ENCODE measurements around the gene NEDD4.
A peak's percentile ranks its signal among the peaks of the same experiment; 100 is the strongest.

The NEDD4 gene

GRCh38 chr15:55992769-55993110 is 672 bp downstream of the NEDD4 start:
- TF ChIP-seq Cebpa-rat (IDR thresholded peaks at IDR 0.05), result no peak
- H4K20me1 ChIP-seq, result peaks cover 0 to 21% (median 0%) of the 10 kb centered on the region in 11 experiments; a peak in 6 of 22 replicates
- H3K9ac ChIP-seq, result peak overlapping the region; percentile 84 to 90 (median 86)
- peaks cover 22 to 34% (median 28%) of the 10 kb centered on the region in 10 experiments for H3K4me1 ChIP-seq
- peak overlapping the region; percentile 74 to 92 (median 82) for H3K4me2 ChIP-seq
- H3K27me3 ChIP-seq, result no peaks in the 10 kb centered on the region
- peaks cover 0 to 9% (median 0%) of the 10 kb centered on the region in 11 experiments; a peak in 1 of 22 replicates for H3K36me3 ChIP-seq
- no peaks in the 10 kb centered on the region for H3K9me3 ChIP-seq (replicated peaks in 1 of 11)
- peak overlapping the region; percentile 67 to 89 (median 85) for H3K27ac ChIP-seq
- H3K4me3 ChIP-seq, result peak overlapping the region; percentile 74 to 97 (median 85)

- peak overlapping the region in 9 of 11 experiments; percentile 82 to 89 (median 85); a peak in 16 of 22 replicates for H3K27ac ChIP-seq
- H3K36me3 ChIP-seq, result peaks cover 0 to 9% (median 0%) of the 10 kb centered on the region in 11 experiments; a peak in 1 of 22 replicates
- H3K4me3 ChIP-seq, result peak overlapping the region; percentile 74 to 97 (median 85)
- H4K20me1 ChIP-seq, result peaks cover 0 to 21% (median 0%) of the 10 kb centered on the region in 11 experiments; a peak in 6 of 22 replicates
- H3K27me3 ChIP-seq, result no peaks in the 10 kb centered on the region
- H3K4me1 ChIP-seq, result peaks cover 22 to 34% (median 28%) of the 10 kb centered on the region in 10 experiments
- no peaks in the 10 kb centered on the region for H3K9me3 ChIP-seq (replicated peaks in 1 of 11)
- H3K4me2 ChIP-seq, result peak overlapping the region; percentile 74 to 92 (median 82)
- peak overlapping the region; percentile 84 to 90 (median 86) for H3K9ac ChIP-seq
- no peak for TF ChIP-seq Cebpa-rat (IDR thresholded peaks at IDR 0.05)
Observed at GRCh38 chr15:55991802-55992768, 1.3 kb downstream of the NEDD4 start.

- H3K4me2 ChIP-seq, result peak overlapping the region; percentile 74 to 92 (median 82); a peak in 17 of 22 replicates
Observed at GRCh38 chr15:55990998-55991397, 2.4 kb downstream of the NEDD4 start.

GRCh38 chr15:55990516-55990915 is 2.9 kb downstream of the NEDD4 start:
- peak overlapping the region in 4 of 11 experiments; percentile 76 to 88 (median 84); a peak in 2 of 22 replicates for H3K4me2 ChIP-seq
- no peak for TF ChIP-seq Cebpa-rat (IDR thresholded peaks at IDR 0.05)
- H3K36me3 ChIP-seq, result peaks cover 0 to 18% (median 0%) of the 10 kb centered on the region in 11 experiments; a peak in 2 of 22 replicates
- no peak overlapping the region for H3K4me3 ChIP-seq
- peaks cover 0 to 21% (median 0%) of the 10 kb centered on the region in 11 experiments; a peak in 6 of 22 replicates for H4K20me1 ChIP-seq
- peaks cover 0 to 7% (median 0%) of the 10 kb centered on the region in 11 experiments; a peak in 4 of 22 replicates for H3K9me3 ChIP-seq (replicated peaks in 1 of 11)
- H3K27ac ChIP-seq, result no peak overlapping the region
- no peaks in the 10 kb centered on the region for H3K27me3 ChIP-seq
- H3K9ac ChIP-seq, result no peak overlapping the region
- peaks cover 22 to 34% (median 28%) of the 10 kb centered on the region in 10 experiments for H3K4me1 ChIP-seq

More at GRCh38 chr15:55990998-55991397, 2.4 kb downstream of the NEDD4 start:
- no peaks in the 10 kb centered on the region for H3K27me3 ChIP-seq
- H3K4me3 ChIP-seq, result no peak overlapping the region
- no peak for TF ChIP-seq Cebpa-rat (IDR thresholded peaks at IDR 0.05)
- H3K9me3 ChIP-seq (replicated peaks in 1 of 11), result peaks cover 0 to 7% (median 0%) of the 10 kb centered on the region in 11 experiments; a peak in 4 of 22 replicates
- H3K27ac ChIP-seq, result no peak overlapping the region
- H3K4me1 ChIP-seq, result peaks cover 22 to 34% (median 28%) of the 10 kb centered on the region in 10 experiments
- H3K9ac ChIP-seq, result no peak overlapping the region
- H3K36me3 ChIP-seq, result peaks cover 0 to 14% (median 0%) of the 10 kb centered on the region in 11 experiments; a peak in 2 of 22 replicates
- H4K20me1 ChIP-seq, result peaks cover 0 to 21% (median 0%) of the 10 kb centered on the region in 11 experiments; a peak in 6 of 22 replicates

GRCh38 chr15:55989383-55989782 is 4.0 kb downstream of the NEDD4 start:
- TF ChIP-seq Cebpa-rat (IDR thresholded peaks at IDR 0.05), result no peak
- H3K9me3 ChIP-seq (replicated peaks in 1 of 11), result peaks cover 0 to 7% (median 0%) of the 10 kb centered on the region in 11 experiments; a peak in 4 of 22 replicates
- H3K27ac ChIP-seq, result no peak overlapping the region
- H3K36me3 ChIP-seq, result peaks cover 0 to 18% (median 5%) of the 10 kb centered on the region in 11 experiments; a peak in 4 of 22 replicates
- H3K4me1 ChIP-seq, result peaks cover 18 to 29% (median 23%) of the 10 kb centered on the region in 10 experiments
- no peaks in the 10 kb centered on the region for H3K27me3 ChIP-seq
- H4K20me1 ChIP-seq, result peaks cover 0 to 21% (median 0%) of the 10 kb centered on the region in 11 experiments; a peak in 6 of 22 replicates
- no peak overlapping the region for H3K4me3 ChIP-seq
- no peak overlapping the region for H3K9ac ChIP-seq
- no peak overlapping the region for H3K4me2 ChIP-seq

GRCh38 chr15:55981582-55982249 is 11.7 kb downstream of the NEDD4 start:
- Histone ChIP-seq H3K27me3 (no peaks in the 10 kb centered on the region), H3K4me1 (no peaks in the 10 kb centered on the region)
- TF ChIP-seq Cebpa-rat (IDR thresholded peaks at IDR 0.05), result no peak

GRCh38 chr15:55980511-55980910 is 12.9 kb downstream of the NEDD4 start:
- peaks cover 0 to 11% (median 6%) of the 10 kb centered on the region in 11 experiments; a peak in 6 of 22 replicates for H3K9me3 ChIP-seq (replicated peaks in 1 of 11)
- no peak overlapping the region for H3K9ac ChIP-seq
- peaks cover 0 to 11% (median 0%) of the 10 kb centered on the region in 11 experiments; a peak in 1 of 22 replicates for H4K20me1 ChIP-seq
- peaks cover 0 to 6% (median 0%) of the 10 kb centered on the region in 11 experiments; a peak in 4 of 22 replicates for H3K36me3 ChIP-seq
- H3K27ac ChIP-seq, result no peak overlapping the region
- no peak overlapping the region for H3K4me3 ChIP-seq
- TF ChIP-seq Cebpa-rat (IDR thresholded peaks at IDR 0.05), result no peak
- no peak overlapping the region for H3K4me2 ChIP-seq
- no peaks in the 10 kb centered on the region for H3K4me1 ChIP-seq
- no peaks in the 10 kb centered on the region for H3K27me3 ChIP-seq

More at GRCh38 chr15:55981582-55982249, 11.7 kb downstream of the NEDD4 start:
- Histone ChIP-seq H3K4me2 (no peak overlapping the region), H3K27ac (no peak overlapping the region), H3K9me3 (replicated peaks in 1 of 11) (peaks cover 0 to 11% (median 8%) of the 10 kb centered on the region in 11 experiments; a peak in 7 of 22 replicates), H4K20me1 (peaks cover 0 to 5% (median 0%) of the 10 kb centered on the region in 11 experiments; a peak in 1 of 22 replicates), H3K4me3 (no peak overlapping the region), H3K36me3 (peaks cover 0 to 11% (median 3%) of the 10 kb centered on the region in 11 experiments; a peak in 4 of 22 replicates), H3K9ac (no peak overlapping the region)

GRCh38 chr15:55977231-55977630 is 16.2 kb downstream of the NEDD4 start:
- no peaks in the 10 kb centered on the region for H3K27me3 ChIP-seq
- no peak overlapping the region for H3K4me2 ChIP-seq
- H3K9ac ChIP-seq, result no peak overlapping the region
- H3K9me3 ChIP-seq (replicated peaks in 1 of 11), result peaks cover 0 to 21% (median 9%) of the 10 kb centered on the region in 11 experiments; a peak in 10 of 22 replicates
- TF ChIP-seq Cebpa-rat (IDR thresholded peaks at IDR 0.05), result no peak
- H3K27ac ChIP-seq, result no peak overlapping the region
- H4K20me1 ChIP-seq, result peaks cover 0 to 11% (median 0%) of the 10 kb centered on the region in 11 experiments; a peak in 2 of 22 replicates
- peaks cover 0 to 6% (median 0%) of the 10 kb centered on the region in 11 experiments; a peak in 2 of 22 replicates for H3K36me3 ChIP-seq
- H3K4me3 ChIP-seq, result no peak overlapping the region
- H3K4me1 ChIP-seq, result no peaks in the 10 kb centered on the region

Data from BLaER1 treated with 17β-estradiol and CSF1 and Interleukin-3, amounts not matched to agents 10 nM and 100 nM (cell line).